ENCODE results near the gene VPS51. TPM values are rescaled to one million over a fixed set of nuclear protein-coding genes. Genes with fewer than 3 reads are reported as not detected.

VPS51 gene
- total and polyA plus RNA-seq, 10 of the 15 experiments (the other 5 are each of a cell fraction or from before 2014, with no cell fraction given): 1.5 to 279 (median 53.2) TPM

DNA sequence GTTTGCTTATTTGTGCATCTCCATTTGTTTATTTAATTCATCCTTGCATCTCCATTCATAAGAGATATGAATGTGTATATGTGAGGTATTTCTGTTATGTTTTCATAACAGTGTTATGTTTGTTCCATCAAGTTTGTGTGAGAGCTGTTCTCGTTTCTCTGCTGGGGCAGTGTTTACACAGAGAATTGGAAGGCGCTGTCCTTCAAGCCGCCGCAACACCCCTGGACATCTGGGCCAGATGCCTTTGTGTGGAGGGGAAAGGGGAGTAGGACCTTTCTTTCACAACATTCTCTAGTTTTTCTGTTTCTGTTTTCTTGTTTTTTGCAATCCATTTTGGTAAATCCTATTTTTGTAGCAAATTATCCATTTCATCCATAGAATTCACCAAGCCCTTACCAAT, 8.6 kb downstream of the VPS51 start:
- no peak for ATAC-seq
- whole genome bisulfite sequencing (ENCODE audit: insufficient coverage, insufficient replicate concordance, low lambda C conversion rate, missing lambda C conversion rate): 73% methylated on average over 4 of the region's 4 CpGs
- no peak overlapping the region for H2AFZ ChIP-seq (ENCODE audit: control insufficient read depth, low read depth, low read length)
- ChIA-PET RAD21 (ENCODE audit: unreplicated experiment) (no interaction called here), CTCF (interaction anchor here (1.2 to 1.9 kb wide), 3 partner anchors 10 to 76 kb away, joined by 3 to 5 read pairs (median 3); partner anchors contain the start of gene ZNHIT2), SMC1A (ENCODE audit: uncharacterized antibody, unreplicated experiment) (interaction anchor here (2.0 kb wide), 1 partner anchor 91 kb away, joined by 5 read pairs; the partner anchor contains the start of gene ARL2), POLR2A (no interaction called here)
- DNase-seq (ENCODE audit: low read depth, low spot score): no peak
- intact Hi-C loops (cut with micrococcal nuclease; ENCODE audit: unreplicated experiment) (no loop called here), in situ Hi-C loops (cut with MboI) (no loop called here)
- peaks cover 11 to 16% of the 10 kb centered on the region in 2 experiments for H3K36me3 ChIP-seq (ENCODE audit: control insufficient read depth in 2 of 2, insufficient read depth in 2 of 2, low read length in 1 of 2)
- BruUV-seq (replicated peaks): no TSS peak
- no peaks in the 10 kb centered on the region for H3K4me1 ChIP-seq (ENCODE audit: control insufficient read depth, insufficient read depth, low read length)
- H3K9me3 ChIP-seq (replicated peaks; ENCODE audit: control insufficient read depth, insufficient read depth, low read length): no peaks in the 10 kb centered on the region
- no peaks in the 10 kb centered on the region for H3K79me2 ChIP-seq (ENCODE audit: control insufficient read depth, insufficient read depth, low read length)
- H3K27ac ChIP-seq (ENCODE audit: control insufficient read depth, insufficient read depth): no peak overlapping the region
- H3K4me3 ChIP-seq: no peak overlapping the region
- H3K27me3 ChIP-seq (replicated peaks in 1 of 2; ENCODE audit: control insufficient read depth in 2 of 2, insufficient read depth in 2 of 2, low read length in 1 of 2): no peaks in the 10 kb centered on the region
- no peak overlapping the region for H3K4me2 ChIP-seq (ENCODE audit: control insufficient read depth, insufficient read depth)
- no peak overlapping the region for H3K9ac ChIP-seq (ENCODE audit: control insufficient read depth, insufficient read depth, low read length)
- H4K20me1 ChIP-seq (ENCODE audit: control insufficient read depth, insufficient read depth): no peaks in the 10 kb centered on the region
- TF ChIP-seq, protein P1, sequence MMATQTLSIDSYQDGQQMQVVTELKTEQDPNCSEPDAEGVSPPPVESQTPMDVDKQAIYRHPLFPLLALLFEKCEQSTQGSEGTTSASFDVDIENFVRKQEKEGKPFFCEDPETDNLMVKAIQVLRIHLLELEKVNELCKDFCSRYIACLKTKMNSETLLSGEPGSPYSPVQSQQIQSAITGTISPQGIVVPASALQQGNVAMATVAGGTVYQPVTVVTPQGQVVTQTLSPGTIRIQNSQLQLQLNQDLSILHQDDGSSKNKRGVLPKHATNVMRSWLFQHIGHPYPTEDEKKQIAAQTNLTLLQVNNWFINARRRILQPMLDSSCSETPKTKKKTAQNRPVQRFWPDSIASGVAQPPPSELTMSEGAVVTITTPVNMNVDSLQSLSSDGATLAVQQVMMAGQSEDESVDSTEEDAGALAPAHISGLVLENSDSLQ (IDR thresholded peaks at IDR 0.05): no peak
- TF ChIP-seq SMAD5 (IDR thresholded peaks at IDR 0.05; ENCODE audit: low read depth) (no peak), KDM1A (IDR thresholded peaks at IDR 0.05; ENCODE audit: borderline replicate concordance) (no peak), CHD2 (IDR thresholded peaks at IDR 0.05; ENCODE audit: borderline replicate concordance, low read depth, low read length) (no peak), BRCA1 (IDR thresholded peaks at IDR 0.05; ENCODE audit: low read depth, low read length) (no peak), SMARCA5 (IDR thresholded peaks at IDR 0.05) (no peak), CBFB (IDR thresholded peaks at IDR 0.05; ENCODE audit: low read depth) (no peak), SREBF2 (IDR thresholded peaks at IDR 0.05; ENCODE audit: low read length) (no peak), NFXL1 (IDR thresholded peaks at IDR 0.05; ENCODE audit: borderline replicate concordance) (no peak), KLF5 (IDR thresholded peaks at IDR 0.05; ENCODE audit: partially characterized antibody) (no peak), NFYB (IDR thresholded peaks at IDR 0.05; ENCODE audit: insufficient read depth, low read depth, low read length) (no peak), STAT3 (IDR thresholded peaks at IDR 0.05; ENCODE audit: low read depth, low read length) (no peak), PAX5 (IDR thresholded peaks at IDR 0.05; ENCODE audit: borderline replicate concordance, low read depth, low read length) (no peak), DPF2 (IDR thresholded peaks at IDR 0.05) (no peak), MEF2B (IDR thresholded peaks at IDR 0.05; ENCODE audit: partially characterized antibody, poor library complexity, severe bottlenecking) (no peak)
- TF ChIP-seq, protein P2, sequence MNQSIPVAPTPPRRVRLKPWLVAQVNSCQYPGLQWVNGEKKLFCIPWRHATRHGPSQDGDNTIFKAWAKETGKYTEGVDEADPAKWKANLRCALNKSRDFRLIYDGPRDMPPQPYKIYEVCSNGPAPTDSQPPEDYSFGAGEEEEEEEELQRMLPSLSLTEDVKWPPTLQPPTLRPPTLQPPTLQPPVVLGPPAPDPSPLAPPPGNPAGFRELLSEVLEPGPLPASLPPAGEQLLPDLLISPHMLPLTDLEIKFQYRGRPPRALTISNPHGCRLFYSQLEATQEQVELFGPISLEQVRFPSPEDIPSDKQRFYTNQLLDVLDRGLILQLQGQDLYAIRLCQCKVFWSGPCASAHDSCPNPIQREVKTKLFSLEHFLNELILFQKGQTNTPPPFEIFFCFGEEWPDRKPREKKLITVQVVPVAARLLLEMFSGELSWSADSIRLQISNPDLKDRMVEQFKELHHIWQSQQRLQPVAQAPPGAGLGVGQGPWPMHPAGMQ (IDR thresholded peaks at IDR 0.05; ENCODE audit: borderline replicate concordance): no peak
- no peak for FAIRE-seq

Measured in GM12878 (cell line).